Right lobe of liver (tissue), 4 donors: Measurements from ENCODE around the gene MBNL2.

Experiments
- POLR2A ChIP-seq: fragments of 450-650 bp; IDR thresholded peaks from one replicate; pipeline ENCODE4 v1.6.1; 2017; ENCODE audit warnings: antibody characterized with exemption, mild to moderate bottlenecking
- TF ChIP-seq, protein P1 (sequence below), 4 donors: fragments of 200-600 bp in 3 of 4; fragments of 450-650 bp in 1 of 4; IDR thresholded peaks; one replicate each; pipeline versions ENCODE4 v1.5.1 to v1.8.0; 2016 to 2022; ENCODE audit warnings: antibody characterized with exemption in 4 of 4, mild to moderate bottlenecking in 2 of 4
- donor health status: DM: no; HTN: no; CAD: no.
- donor health status: DM: no; HTN: no; CAD: no.
- donor health status: DM: no; HTN: yes; CAD: no.

DNA sequence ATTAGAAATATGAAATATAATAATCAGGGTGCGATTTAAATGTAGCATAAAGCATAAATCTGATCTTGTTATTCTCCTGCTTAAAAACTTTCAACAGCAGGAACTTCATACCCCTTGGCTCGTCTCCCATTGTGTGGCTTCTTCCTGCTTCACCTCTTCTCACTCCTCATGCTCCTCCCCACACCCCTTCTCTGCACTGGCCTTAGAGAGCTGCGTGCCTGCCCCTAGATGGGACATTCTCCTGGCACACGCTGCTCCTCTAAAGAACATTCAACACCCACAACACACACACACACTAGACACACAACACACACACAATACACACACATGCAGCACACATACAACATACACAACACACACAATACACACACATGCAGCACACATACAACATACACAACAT lies 107.2 kb downstream of the MBNL2 start:
- no peak for TF ChIP-seq POLR2A
- TF ChIP-seq, protein P1, sequence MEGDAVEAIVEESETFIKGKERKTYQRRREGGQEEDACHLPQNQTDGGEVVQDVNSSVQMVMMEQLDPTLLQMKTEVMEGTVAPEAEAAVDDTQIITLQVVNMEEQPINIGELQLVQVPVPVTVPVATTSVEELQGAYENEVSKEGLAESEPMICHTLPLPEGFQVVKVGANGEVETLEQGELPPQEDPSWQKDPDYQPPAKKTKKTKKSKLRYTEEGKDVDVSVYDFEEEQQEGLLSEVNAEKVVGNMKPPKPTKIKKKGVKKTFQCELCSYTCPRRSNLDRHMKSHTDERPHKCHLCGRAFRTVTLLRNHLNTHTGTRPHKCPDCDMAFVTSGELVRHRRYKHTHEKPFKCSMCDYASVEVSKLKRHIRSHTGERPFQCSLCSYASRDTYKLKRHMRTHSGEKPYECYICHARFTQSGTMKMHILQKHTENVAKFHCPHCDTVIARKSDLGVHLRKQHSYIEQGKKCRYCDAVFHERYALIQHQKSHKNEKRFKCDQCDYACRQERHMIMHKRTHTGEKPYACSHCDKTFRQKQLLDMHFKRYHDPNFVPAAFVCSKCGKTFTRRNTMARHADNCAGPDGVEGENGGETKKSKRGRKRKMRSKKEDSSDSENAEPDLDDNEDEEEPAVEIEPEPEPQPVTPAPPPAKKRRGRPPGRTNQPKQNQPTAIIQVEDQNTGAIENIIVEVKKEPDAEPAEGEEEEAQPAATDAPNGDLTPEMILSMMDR (IDR thresholded peaks at IDR 0.05) = no peak
